T-helper 2 cell treated with Interferon-gamma antibody and Interleukin-4, amounts not matched to agents 5 μg/mL and 100 μg/mL, for 36 hours (primary cell): ENCODE data around the gene SYT13.
"Not testable (repeated sequence)": the region's sequence is repeated elsewhere in the genome, so short reads cannot be mapped to it uniquely, and the experiment has no call there.

Experiments used
- DNase-seq: peaks from one replicate; pipeline ENCODE4 v3.0.0; 2021; ENCODE audit warnings: low spot score
- H3K27ac Mint-ChIP-seq: one replicate; pipeline ENCODE4 v1.8.0; 2021; ENCODE audit warnings: mild to moderate bottlenecking, mixed read lengths
- H3K27me3 Mint-ChIP-seq: one replicate; pipeline ENCODE4 v1.8.0; 2021; ENCODE audit warnings: low read depth, mixed read lengths
- H3K36me3 Mint-ChIP-seq: one replicate; pipeline ENCODE4 v1.8.0; 2021; ENCODE audit warnings: low read depth, mixed read lengths
- H3K4me1 Mint-ChIP-seq: one replicate; pipeline ENCODE4 v1.8.0; 2021; ENCODE audit warnings: low read depth, mixed read lengths
- H3K4me3 Mint-ChIP-seq: one replicate; pipeline ENCODE4 v1.8.0; 2022; ENCODE audit warnings: mild to moderate bottlenecking, moderate library complexity, mixed read lengths
- H3K9me3 Mint-ChIP-seq: one replicate; pipeline ENCODE4 v1.8.0; 2021; ENCODE audit warnings: mixed read lengths

SYT13 gene

DNA sequence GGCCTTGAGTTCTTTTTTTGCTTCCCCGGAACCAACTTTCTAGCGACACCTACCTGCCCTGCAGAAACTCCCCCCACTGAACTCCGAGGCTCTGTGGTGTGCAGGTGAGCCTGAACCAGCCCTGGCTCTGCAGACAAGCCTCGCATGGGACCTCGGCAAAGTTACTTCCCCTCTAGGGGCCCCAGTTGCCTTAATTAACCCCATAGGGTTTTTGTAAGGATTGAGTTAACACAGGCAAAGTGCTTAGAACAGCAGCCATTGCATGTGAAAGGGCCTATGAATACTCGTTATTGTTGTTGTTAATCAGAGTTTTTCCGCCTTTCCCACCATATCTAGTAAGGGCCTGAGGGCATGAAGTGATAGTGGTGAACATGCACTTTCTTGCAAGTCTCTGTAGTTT, 12.6 kb upstream of the SYT13 start:
- Mint-ChIP-seq H3K4me1 (no peaks in the 10 kb centered on the region), H3K36me3 (no peaks in the 10 kb centered on the region), H3K9me3 (no peaks in the 10 kb centered on the region), H3K4me3 (no peak overlapping the region), H3K27ac (no peak overlapping the region), H3K27me3 (peaks cover 5% of the 10 kb centered on the region)
- DNase-seq = no peak

DNA sequence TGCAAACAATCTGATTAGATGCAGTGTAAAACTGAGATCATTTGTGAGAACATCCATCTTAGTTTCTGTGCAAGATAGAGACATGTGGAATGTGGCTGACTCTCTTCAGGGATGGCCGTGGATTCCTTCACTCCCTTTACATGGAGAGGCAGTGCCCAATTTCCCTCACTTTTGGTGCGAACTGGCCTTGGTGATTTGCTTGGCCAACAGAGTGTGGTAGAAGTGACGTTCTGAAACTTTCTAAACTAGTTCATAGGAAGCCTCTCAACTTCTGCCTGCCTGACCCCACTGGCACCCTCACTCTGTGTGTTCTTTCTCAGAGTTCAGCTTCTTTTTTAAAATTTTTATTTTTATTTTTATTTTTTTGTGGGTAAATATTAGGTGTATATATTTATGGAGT, 9.9 kb upstream of the SYT13 start:
- Mint-ChIP-seq H3K36me3 (no peaks in the 10 kb centered on the region), H3K9me3 (no peaks in the 10 kb centered on the region), H3K4me1 (no peaks in the 10 kb centered on the region), H3K27ac (no peak overlapping the region), H3K4me3 (no peak overlapping the region), H3K27me3 (peaks cover 17% of the 10 kb centered on the region)
- no peak for DNase-seq

DNA sequence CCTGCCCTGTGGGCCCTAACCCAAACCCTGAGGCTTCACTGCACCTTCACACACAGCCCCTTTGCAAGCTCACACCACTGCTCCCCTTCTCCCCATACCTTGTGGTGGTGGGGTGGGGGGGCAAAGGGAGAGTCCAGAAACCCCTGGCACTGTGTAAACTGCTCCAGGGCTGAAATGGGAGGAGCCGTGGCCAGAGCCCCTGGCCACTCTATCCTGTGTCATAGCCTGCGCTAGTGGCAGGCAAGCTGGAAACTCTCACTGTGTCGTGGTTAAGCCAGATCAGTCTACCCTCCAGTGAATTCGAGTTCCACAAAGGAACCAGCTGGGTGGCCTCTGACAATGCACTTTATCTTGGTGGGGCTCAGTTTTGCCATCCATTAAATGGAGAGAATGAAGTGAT, 8.4 kb upstream of the SYT13 start:
- no peak for DNase-seq
- H3K9me3 Mint-ChIP-seq = no peaks in the 10 kb centered on the region
- no peak overlapping the region for H3K4me3 Mint-ChIP-seq
- H3K36me3 Mint-ChIP-seq = no peaks in the 10 kb centered on the region
- peaks cover 30% of the 10 kb centered on the region for H3K27me3 Mint-ChIP-seq
- no peak overlapping the region for H3K27ac Mint-ChIP-seq
- H3K4me1 Mint-ChIP-seq = no peaks in the 10 kb centered on the region

DNA sequence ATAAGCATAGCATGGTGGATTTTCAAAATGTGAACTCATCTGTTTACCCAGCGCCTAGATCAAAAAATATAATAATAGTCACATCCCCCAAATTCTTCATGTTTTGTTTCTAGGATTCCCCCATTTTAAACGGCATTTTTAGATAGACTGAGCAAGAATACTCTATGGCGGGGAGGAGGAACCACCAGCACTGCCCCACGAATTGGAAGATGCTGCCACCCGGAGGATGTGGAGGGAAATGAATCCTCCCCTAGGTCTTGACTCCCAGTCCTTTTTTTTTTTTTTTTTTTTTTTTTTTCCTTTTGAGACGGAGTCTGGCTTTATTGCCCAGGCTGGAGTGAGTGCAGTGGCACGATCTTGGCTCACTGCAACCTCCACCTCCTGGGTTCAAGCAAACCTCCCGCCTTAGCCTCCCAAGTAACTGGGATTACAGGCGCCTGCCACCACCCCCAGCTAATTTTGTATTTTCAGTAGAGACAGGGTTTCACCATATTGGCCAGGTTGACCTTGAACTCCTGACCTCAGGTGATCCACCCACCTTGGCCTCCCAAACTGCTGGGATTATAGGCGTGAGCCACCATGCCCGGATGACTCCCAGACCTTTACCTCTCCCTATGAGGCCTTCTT, 7.5 kb upstream of the SYT13 start:
- H3K4me1 Mint-ChIP-seq, H3K27ac Mint-ChIP-seq, H3K36me3 Mint-ChIP-seq, H3K4me3 Mint-ChIP-seq, H3K9me3 Mint-ChIP-seq: not testable (repeated sequence)
- DNase-seq = peak; percentile 29
- peaks cover 35% of the 10 kb centered on the region for H3K27me3 Mint-ChIP-seq

DNA sequence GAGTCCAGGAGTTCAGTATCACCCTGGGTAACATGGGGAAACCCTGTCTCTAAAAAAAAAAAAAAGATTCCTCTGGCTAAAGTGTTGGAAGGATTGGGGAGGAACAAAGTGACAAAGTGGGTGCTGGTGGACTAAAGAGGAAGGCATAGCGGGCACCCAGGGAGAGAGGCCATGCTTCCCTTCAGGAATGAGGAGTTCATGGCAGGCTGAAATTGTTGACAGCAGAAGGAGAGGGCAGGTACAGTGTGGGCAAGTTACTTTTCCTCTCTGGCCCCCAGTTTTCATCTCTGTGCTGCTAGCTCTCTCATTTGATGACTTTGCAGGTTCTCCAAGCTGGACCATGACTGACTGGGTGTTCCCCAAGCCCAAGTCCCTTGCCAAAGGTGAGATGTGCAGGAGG, 4.4 kb upstream of the SYT13 start:
- no peak for DNase-seq
- peaks cover 58% of the 10 kb centered on the region for H3K27me3 Mint-ChIP-seq

DNA sequence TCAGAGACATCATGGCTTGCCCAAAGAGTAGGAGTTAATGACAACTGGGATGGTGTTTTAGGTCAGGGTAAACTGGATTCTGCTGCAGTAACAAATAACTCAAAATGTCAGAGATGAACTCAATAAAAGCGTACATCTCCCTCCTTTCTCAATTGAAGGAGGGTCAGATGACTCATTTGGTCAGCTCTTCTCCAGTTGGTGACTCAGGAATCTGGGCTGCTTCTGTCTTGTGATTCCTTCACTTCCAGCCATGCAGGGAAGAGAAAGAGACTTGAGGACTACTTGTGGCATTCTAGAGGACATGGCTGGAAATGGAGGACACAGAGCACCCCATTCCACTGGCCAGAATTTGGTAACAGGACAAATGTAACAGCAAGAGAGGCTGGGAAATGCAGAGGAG, 3.2 kb upstream of the SYT13 start:
- Mint-ChIP-seq H3K27me3 (peaks cover 69% of the 10 kb centered on the region), H3K9me3 (no peaks in the 10 kb centered on the region), H3K4me3 (no peak overlapping the region), H3K36me3 (no peaks in the 10 kb centered on the region), H3K4me1 (no peaks in the 10 kb centered on the region), H3K27ac (no peak overlapping the region)
- DNase-seq = no peak

More for the DNA sequence above, 4.4 kb upstream of the SYT13 start:
- Mint-ChIP-seq H3K27ac (no peak overlapping the region), H3K36me3 (no peaks in the 10 kb centered on the region), H3K9me3 (no peaks in the 10 kb centered on the region), H3K4me1 (no peaks in the 10 kb centered on the region), H3K4me3 (no peak overlapping the region)

DNA sequence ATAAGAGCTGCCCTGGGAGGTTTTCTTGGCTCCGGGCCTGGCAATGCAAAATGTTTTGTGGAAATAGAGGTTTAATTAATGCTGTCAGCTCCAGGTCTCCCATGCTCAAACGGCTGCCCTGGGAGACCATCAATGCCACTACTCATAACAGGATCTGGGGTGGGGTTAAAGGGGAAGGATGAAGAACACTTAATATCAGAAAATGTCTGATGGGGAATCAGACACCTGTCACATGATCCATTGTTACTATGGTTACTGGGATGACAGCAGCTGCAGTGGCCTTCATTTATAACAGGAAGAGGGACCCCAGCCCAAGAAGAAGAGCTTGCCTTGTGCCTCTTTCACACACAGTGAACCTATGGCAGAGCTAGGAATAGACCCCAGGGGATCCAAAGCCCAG, 2.2 kb upstream of the SYT13 start:
- H3K27me3 Mint-ChIP-seq = peaks cover 75% of the 10 kb centered on the region
- no peak overlapping the region for H3K4me3 Mint-ChIP-seq
- no peaks in the 10 kb centered on the region for H3K4me1 Mint-ChIP-seq
- no peaks in the 10 kb centered on the region for H3K9me3 Mint-ChIP-seq
- no peak overlapping the region for H3K27ac Mint-ChIP-seq
- H3K36me3 Mint-ChIP-seq = no peaks in the 10 kb centered on the region
- DNase-seq = no peak

DNA sequence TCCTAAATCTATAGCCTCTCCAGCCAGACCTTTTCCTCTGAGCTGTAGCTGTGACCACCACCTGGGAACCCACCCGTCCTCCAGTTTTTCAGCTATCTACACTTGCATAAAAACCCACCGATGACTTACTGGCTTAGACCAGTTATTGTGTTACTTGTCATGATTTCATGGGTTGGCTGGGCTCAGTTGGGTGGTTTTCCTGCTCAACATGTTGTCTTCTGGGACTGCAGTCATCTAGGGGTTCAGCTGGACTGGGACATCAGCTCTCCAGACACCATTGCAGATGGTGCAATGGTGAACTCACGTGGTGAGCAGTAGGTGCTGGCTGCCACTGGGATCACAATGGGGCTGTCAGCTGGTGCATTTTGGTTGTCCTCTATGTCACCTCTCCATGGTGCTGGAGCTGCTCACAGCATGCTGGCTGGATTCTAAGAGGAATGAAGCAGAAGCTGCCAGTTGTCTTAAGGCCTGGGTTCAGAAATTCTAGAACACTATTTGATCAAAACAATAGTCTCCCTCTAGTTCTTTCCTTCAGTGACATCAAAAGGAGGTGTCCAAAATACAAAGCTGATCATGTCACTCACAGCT, 1.3 kb upstream of the SYT13 start:
- Mint-ChIP-seq H3K9me3 (no peaks in the 10 kb centered on the region), H3K4me3 (no peak overlapping the region), H3K4me1 (no peaks in the 10 kb centered on the region), H3K27me3 (peaks cover 71% of the 10 kb centered on the region), H3K36me3 (no peaks in the 10 kb centered on the region), H3K27ac (no peak overlapping the region)
- DNase-seq = no peak

DNA sequence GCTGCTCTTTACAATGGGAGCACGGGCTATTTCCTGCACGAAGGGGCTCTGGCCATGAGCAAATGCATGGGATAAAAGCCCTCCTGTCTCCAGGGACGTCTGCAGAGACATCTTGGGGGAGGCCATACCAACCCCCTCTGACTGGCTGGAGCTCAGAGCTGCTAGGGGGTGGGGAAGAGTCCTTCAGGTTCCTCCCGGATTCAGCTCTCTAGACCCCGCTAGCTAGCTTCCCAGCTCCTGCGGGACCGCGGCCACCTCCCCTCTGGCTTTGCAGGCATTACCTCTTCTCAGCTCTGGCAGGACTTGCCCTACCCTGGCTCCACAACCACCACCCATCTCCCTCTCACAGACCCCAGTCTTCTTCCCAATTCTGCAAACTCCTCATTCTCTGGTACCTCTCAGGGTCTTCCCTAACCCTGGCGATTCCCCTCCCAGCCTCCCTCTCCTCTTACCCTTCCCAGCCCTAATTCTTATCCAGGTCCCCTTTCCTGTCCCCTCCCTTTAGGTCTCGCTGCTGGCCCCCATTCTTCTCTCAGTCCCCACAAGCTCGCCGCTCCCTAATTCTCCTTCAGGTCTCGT, 802 bp downstream of the SYT13 start:
- H3K4me1 Mint-ChIP-seq = no peaks in the 10 kb centered on the region
- H3K27ac Mint-ChIP-seq = no peak overlapping the region
- DNase-seq = no peak
- H3K27me3 Mint-ChIP-seq = peaks cover 62% of the 10 kb centered on the region
- no peaks in the 10 kb centered on the region for H3K36me3 Mint-ChIP-seq
- no peaks in the 10 kb centered on the region for H3K9me3 Mint-ChIP-seq
- no peak overlapping the region for H3K4me3 Mint-ChIP-seq

DNA sequence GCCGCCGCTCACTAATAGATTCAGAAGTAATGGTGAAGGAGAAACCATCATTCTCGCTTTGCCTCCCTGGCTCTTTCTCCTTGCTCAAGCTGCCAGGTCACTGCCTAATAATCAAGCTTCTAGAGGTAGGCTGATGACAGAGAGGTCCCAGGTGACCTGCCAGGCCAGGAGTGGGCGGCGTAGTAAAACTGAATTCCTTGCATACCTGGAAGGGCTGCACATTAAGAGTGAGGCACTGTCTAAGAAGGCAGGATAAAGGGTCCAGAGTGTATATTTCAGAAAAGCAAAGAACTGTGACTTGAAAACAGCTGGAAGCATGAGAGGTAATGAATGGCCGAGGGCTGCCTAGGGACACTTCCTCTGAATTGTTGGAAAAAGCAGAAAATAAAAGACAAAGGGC, 4.1 kb downstream of the SYT13 start:
- Mint-ChIP-seq H3K27me3 (peaks cover 42% of the 10 kb centered on the region), H3K4me1 (no peaks in the 10 kb centered on the region), H3K9me3 (no peaks in the 10 kb centered on the region), H3K36me3 (no peaks in the 10 kb centered on the region), H3K4me3 (no peak overlapping the region), H3K27ac (no peak overlapping the region)
- no peak for DNase-seq

DNA sequence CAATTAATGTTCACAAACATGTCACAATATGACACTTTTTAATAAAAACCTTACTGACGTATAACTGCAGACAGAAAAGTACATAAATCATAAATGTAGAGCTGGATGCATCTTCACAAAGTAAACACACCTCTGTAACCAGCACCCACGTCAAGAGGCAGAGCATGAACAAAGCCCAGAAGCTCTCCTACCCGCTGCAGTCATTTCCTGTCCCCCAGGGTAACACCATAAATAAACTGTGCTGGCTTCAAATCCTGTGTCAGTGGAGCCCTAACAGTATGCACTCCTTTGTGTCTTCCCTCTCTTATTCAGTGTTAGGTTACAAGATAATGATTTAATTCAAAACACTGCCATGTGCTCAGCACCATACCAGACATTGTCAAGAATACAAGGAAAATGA, 5.7 kb downstream of the SYT13 start:
- H3K36me3 Mint-ChIP-seq = no peaks in the 10 kb centered on the region
- H3K9me3 Mint-ChIP-seq = no peaks in the 10 kb centered on the region
- no peak overlapping the region for H3K27ac Mint-ChIP-seq
- no peak for DNase-seq
- H3K4me1 Mint-ChIP-seq = no peaks in the 10 kb centered on the region
- H3K27me3 Mint-ChIP-seq = peaks cover 31% of the 10 kb centered on the region
- no peak overlapping the region for H3K4me3 Mint-ChIP-seq

DNA sequence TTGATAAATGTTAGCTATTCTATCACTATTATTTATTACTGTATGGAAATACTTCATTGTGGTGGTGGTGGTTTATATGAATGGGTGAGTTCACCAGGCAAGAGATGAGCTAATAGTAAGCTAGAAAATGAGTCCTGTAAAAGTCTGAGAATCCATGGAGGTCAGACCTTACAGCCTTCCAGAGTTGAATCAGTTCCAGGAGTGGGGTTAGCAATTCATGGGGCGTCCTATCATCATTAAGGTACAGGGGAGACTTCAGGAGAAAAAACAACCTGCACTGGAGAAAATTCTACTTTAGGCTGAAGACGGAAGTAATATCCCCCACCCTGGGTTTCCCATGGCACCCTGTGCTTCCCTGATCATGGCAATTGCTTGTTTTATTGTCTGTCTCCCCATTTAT, 6.5 kb downstream of the SYT13 start:
- peaks cover 24% of the 10 kb centered on the region for H3K27me3 Mint-ChIP-seq
- no peak overlapping the region for H3K27ac Mint-ChIP-seq
- no peaks in the 10 kb centered on the region for H3K9me3 Mint-ChIP-seq
- no peak for DNase-seq
- H3K4me3 Mint-ChIP-seq = no peak overlapping the region
- H3K36me3 Mint-ChIP-seq = no peaks in the 10 kb centered on the region
- H3K4me1 Mint-ChIP-seq = no peaks in the 10 kb centered on the region

DNA sequence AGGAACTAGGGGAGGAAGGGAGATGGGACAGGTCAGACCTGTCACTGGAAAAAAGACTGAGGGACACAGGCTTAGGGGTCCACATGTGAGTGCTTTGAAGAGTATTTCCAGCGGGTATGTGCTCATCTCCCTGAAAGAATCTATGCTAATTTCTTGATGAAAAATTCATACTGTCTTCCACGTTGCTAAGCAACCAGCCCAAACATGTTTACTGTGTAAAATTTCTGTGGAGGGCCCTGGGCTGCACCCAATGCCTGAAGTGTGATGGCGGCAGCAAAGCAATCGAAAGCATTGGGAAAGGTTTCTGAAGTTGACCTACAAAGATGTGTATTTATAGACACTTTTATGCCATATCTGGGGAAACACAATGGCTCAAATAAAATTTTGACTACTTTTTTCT, 7.4 kb downstream of the SYT13 start:
- peaks cover 16% of the 10 kb centered on the region for H3K27me3 Mint-ChIP-seq
- H3K9me3 Mint-ChIP-seq = no peaks in the 10 kb centered on the region
- no peak overlapping the region for H3K27ac Mint-ChIP-seq
- H3K4me1 Mint-ChIP-seq = no peaks in the 10 kb centered on the region
- H3K36me3 Mint-ChIP-seq = no peaks in the 10 kb centered on the region
- no peak overlapping the region for H3K4me3 Mint-ChIP-seq
- no peak for DNase-seq

DNA sequence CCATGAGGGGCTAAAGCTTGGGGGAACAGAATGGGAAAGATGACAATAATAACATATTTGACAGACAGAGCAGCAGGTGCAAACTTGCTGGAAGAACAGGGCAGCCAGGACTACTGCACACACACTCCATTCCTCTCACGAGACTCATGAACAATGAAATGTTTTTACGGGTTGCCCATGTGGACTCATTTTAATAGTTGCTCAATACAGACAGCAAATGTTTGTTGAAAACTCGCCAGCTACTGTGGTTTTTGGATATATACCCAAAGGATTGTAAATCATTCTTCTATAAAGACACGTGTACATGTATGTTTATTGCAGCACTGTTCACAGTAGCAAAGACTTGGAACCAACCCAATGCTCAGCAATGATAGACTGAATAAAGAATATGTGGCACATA, 10.3 kb downstream of the SYT13 start:
- Mint-ChIP-seq H3K27ac (no peak overlapping the region), H3K27me3 (peaks cover 17% of the 10 kb centered on the region), H3K4me3 (no peak overlapping the region), H3K36me3 (no peaks in the 10 kb centered on the region), H3K4me1 (no peaks in the 10 kb centered on the region), H3K9me3 (no peaks in the 10 kb centered on the region)
- DNase-seq = no peak

DNA sequence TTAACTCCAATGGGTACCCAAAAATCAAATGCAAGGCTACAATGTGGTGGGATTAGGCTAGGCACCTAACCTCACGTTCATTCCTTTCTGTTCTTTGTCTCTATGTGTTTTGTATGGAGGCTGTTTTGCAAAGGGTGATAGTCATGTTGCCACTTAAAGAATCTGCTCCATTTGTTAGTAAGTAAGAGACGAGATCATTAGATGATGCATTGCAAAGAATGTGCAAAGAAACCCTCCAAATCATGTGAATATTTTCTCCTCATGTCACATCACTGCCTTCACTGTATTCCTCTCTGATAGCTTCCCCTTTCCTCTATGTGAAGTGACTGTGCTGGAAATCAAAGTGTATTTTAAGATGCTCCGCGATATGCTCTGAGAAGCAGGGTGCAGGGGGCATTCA, 11.9 kb downstream of the SYT13 start:
- no peaks in the 10 kb centered on the region for H3K9me3 Mint-ChIP-seq
- no peak overlapping the region for H3K27ac Mint-ChIP-seq
- no peak overlapping the region for H3K4me3 Mint-ChIP-seq
- no peaks in the 10 kb centered on the region for H3K4me1 Mint-ChIP-seq
- no peaks in the 10 kb centered on the region for H3K36me3 Mint-ChIP-seq
- peaks cover 21% of the 10 kb centered on the region for H3K27me3 Mint-ChIP-seq
- DNase-seq = no peak
